ENCODE data around the gene GFM2.

- no peak for TF ChIP-seq ISL2 (CRISPR knock-in tag; IDR thresholded peaks at IDR 0.05)
- TF ChIP-seq EZH2 (conservative IDR thresholded peaks at IDR 0.05; ENCODE audit: low read depth, low read length) = no peak
- TF ChIP-seq CEBPB (IDR thresholded peaks at IDR 0.05; ENCODE audit: borderline replicate concordance, low read depth, low read length) = no peak
- no peak for TF ChIP-seq CTCF (CRISPR knock-in tag; IDR thresholded peaks at IDR 0.05)
- no peak for TF ChIP-seq EEA1 (CRISPR knock-in tag; IDR thresholded peaks at IDR 0.05; ENCODE audit: borderline replicate concordance)
- no peak for TF ChIP-seq ZNF33A (CRISPR knock-in tag; IDR thresholded peaks at IDR 0.05; ENCODE audit: borderline replicate concordance)
- TF ChIP-seq ATF7-NPFF (CRISPR knock-in tag; IDR thresholded peaks at IDR 0.05; ENCODE audit: low read depth) = no peak
- no peak for TF ChIP-seq BCL3 (CRISPR knock-in tag; IDR thresholded peaks at IDR 0.05)
- no peak for TF ChIP-seq ZBTB40 (IDR thresholded peaks at IDR 0.05)
- no peak for TF ChIP-seq ZBTB40 (CRISPR knock-in tag; IDR thresholded peaks at IDR 0.05)
- TF ChIP-seq MYC (CRISPR knock-in tag; IDR thresholded peaks at IDR 0.05; ENCODE audit: borderline replicate concordance) = no peak
- no peak for TF ChIP-seq ZZZ3 (CRISPR knock-in tag; IDR thresholded peaks at IDR 0.05; ENCODE audit: borderline replicate concordance)
- no peak for TF ChIP-seq FOXJ3 (CRISPR knock-in tag; IDR thresholded peaks at IDR 0.05; ENCODE audit: borderline replicate concordance)
These were observed 79.8 kb downstream of the GFM2 start for GRCh38 chr5:74686962-74687751.
